Heart left ventricle (tissue), 13 donors: Measurements from ENCODE around the gene CXCL14.

Experiments used
- POLR2A ChIP-seq, 2 donors: fragments of 450-650 bp; IDR thresholded peaks; one replicate each; pipeline ENCODE4 v1.6.1; 2017; ENCODE audit warnings: antibody characterized with exemption in 2 of 2, mild to moderate bottlenecking in 2 of 2, moderate library complexity in 2 of 2
- TF ChIP-seq, protein P1 (sequence below), 12 donors: fragments of 200-600 bp; sonication (generic) in 4 of 12; IDR thresholded peaks; one replicate each; pipeline versions ENCODE4 v1.5.0 to v1.8.0; 2018 to 2022; ENCODE audit warnings: antibody characterized with exemption in 12 of 12, mild to moderate bottlenecking in 5 of 12
- donor health status: ischemic (EF 13 %, LVEDD 7.1; RV severe dilation, severe dysfunction).
- donor health status: DM: no; HTN: yes; CAD: no.
- donor health status: DM: no; HTN: no; CAD: no.
- donor health status: ischemic (EF 25% LVEDD 6.9; RV normal size, moderate dysfunction).
- donor health status: ischemic (EF 25% LVEDD 5.7; RV mildly dilated, moderate dysfunction).
- donor health status: ischemic (EF 35%, LVEDD 5.7; RV mildly dilated, moderate dysfunction).
- donor health status: nonischemic (EF 11% LVEDD 7.7; RV severe dilation, severe dysfunction).
- donor health status: DM: yes; HTN: yes; CAD: no.
- donor health status: PGD.
- donor health status: ischemic (EF 29% LVEDD 5.4; RV normal size, mild dysfunction).
- donor health status: nonischemic (EF 23%, LVEDD 6.1; RV moderate dilation, normal function).

DNA sequence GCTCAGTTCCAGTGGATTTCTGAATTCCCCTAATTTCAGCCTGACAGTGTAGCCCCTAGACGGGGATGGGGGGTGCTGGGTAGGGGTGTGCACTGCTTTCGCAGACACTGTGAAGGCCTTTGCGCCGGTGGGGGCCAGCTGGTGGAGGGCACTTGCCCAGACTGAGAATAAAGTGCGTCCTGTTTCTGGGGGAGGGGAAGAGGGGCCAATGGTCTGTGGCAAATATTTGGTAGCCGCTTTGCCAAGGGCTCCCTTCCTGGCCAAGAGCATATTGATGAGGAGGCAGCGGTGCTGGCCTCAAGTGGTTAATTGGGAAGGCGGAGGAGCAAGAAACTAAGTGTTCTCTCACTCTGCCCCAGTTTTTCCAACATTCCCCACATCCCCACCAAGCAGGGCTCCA is 1.4 kb downstream of the CXCL14 start:
- TF ChIP-seq, protein P1, sequence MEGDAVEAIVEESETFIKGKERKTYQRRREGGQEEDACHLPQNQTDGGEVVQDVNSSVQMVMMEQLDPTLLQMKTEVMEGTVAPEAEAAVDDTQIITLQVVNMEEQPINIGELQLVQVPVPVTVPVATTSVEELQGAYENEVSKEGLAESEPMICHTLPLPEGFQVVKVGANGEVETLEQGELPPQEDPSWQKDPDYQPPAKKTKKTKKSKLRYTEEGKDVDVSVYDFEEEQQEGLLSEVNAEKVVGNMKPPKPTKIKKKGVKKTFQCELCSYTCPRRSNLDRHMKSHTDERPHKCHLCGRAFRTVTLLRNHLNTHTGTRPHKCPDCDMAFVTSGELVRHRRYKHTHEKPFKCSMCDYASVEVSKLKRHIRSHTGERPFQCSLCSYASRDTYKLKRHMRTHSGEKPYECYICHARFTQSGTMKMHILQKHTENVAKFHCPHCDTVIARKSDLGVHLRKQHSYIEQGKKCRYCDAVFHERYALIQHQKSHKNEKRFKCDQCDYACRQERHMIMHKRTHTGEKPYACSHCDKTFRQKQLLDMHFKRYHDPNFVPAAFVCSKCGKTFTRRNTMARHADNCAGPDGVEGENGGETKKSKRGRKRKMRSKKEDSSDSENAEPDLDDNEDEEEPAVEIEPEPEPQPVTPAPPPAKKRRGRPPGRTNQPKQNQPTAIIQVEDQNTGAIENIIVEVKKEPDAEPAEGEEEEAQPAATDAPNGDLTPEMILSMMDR (IDR thresholded peaks at IDR 0.05): no peak
- no peak for TF ChIP-seq POLR2A (IDR thresholded peaks at IDR 0.05)
